DND-41 (cell line): ENCODE data around the gene PORCN.

Experiments used
- EZH2 ChIP-seq: IDR thresholded peaks from 3 replicates; pipeline ENCODE4 v1.6.1; 2012; ENCODE audit warnings: borderline replicate concordance, low read depth, mild to moderate bottlenecking, moderate library complexity, low read length, inconsistent platforms; ENCODE audit not compliant: severe bottlenecking
- TF ChIP-seq, protein P1 (sequence below): IDR thresholded peaks from 2 replicates; pipeline ENCODE4 v1.5.1; 2012; ENCODE audit warnings: borderline replicate concordance, low read length, moderate library complexity, mild to moderate bottlenecking; ENCODE audit not compliant: poor library complexity, severe bottlenecking; ENCODE audit errors: extremely low read depth

DNA sequence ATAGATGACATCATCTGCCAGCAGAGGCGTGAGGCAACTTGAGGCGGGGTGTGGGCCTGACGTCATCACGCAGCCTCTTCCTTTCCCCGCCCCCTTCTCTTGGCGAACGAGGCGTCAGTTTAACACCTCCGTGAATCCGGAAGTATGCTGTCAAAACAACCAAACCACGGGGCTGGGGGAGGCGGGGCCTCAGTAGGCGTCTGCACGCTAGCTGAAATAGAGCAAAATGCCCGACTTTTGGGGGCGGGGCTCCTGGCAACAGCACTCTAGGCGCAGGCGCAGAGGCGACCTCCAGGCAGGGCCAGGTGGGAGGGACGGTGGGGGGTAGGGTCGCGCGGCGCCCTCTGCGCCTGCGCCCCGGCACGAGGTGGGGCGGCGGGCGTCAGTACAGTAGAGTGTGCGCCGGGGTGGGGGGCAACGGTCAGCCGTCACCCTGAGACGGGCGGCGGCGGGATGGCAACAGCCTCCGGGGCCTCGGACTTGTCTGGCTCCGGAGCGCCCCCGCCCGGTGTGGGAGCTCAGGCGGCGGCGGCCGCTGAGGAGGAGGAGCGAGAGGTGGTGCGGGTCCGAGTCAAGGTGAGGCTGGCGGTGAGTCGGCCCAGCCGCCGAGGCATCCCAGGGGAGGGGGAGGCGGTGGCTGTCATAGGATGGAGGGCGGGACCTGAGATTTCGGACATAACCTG is 30.7 kb downstream of the PORCN start, which contains the start of gene TBC1D25:
- TF ChIP-seq, protein P1, sequence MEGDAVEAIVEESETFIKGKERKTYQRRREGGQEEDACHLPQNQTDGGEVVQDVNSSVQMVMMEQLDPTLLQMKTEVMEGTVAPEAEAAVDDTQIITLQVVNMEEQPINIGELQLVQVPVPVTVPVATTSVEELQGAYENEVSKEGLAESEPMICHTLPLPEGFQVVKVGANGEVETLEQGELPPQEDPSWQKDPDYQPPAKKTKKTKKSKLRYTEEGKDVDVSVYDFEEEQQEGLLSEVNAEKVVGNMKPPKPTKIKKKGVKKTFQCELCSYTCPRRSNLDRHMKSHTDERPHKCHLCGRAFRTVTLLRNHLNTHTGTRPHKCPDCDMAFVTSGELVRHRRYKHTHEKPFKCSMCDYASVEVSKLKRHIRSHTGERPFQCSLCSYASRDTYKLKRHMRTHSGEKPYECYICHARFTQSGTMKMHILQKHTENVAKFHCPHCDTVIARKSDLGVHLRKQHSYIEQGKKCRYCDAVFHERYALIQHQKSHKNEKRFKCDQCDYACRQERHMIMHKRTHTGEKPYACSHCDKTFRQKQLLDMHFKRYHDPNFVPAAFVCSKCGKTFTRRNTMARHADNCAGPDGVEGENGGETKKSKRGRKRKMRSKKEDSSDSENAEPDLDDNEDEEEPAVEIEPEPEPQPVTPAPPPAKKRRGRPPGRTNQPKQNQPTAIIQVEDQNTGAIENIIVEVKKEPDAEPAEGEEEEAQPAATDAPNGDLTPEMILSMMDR: peak; percentile 52
- TF ChIP-seq EZH2: no peak
